SU-DHL-6 (cell line): ENCODE results near the gene DGKG.

ENCODE experiments used
- CTCF ChIP-seq: fragments of 200-600 bp; sonication (generic); IDR thresholded peaks from one replicate; pipeline ENCODE4 v1.5.1; 2017; ENCODE audit warnings: antibody characterized with exemption, mild to moderate bottlenecking, low read length, moderate library complexity; ENCODE audit not compliant: insufficient read depth, poor library complexity, severe bottlenecking
- EZH2phosphoT487 ChIP-seq: fragments of 200-600 bp; sonication (generic), shearing (Covaris generic); conservative IDR thresholded peaks from 2 replicates; pipeline ENCODE4 v1.6.1; 2018; ENCODE audit warnings: mild to moderate bottlenecking, antibody characterized with exemption, low read length, moderate library complexity, mixed read lengths

- TF ChIP-seq CTCF (no peak), EZH2phosphoT487 (no peak)
Observed at GRCh38 chr3:186307594-186308221, 54.3 kb downstream of the DGKG start.
